GM03348 (cell line): ENCODE measurements around the gene PXK.
A peak's percentile ranks its signal among the peaks of the same experiment; 100 is the strongest.

Experiments used
- DNase-seq: peaks from one replicate; pipeline ENCODE4 v3.0.0; 2012; ENCODE audit warnings: low spot score

PXK gene

DNA sequence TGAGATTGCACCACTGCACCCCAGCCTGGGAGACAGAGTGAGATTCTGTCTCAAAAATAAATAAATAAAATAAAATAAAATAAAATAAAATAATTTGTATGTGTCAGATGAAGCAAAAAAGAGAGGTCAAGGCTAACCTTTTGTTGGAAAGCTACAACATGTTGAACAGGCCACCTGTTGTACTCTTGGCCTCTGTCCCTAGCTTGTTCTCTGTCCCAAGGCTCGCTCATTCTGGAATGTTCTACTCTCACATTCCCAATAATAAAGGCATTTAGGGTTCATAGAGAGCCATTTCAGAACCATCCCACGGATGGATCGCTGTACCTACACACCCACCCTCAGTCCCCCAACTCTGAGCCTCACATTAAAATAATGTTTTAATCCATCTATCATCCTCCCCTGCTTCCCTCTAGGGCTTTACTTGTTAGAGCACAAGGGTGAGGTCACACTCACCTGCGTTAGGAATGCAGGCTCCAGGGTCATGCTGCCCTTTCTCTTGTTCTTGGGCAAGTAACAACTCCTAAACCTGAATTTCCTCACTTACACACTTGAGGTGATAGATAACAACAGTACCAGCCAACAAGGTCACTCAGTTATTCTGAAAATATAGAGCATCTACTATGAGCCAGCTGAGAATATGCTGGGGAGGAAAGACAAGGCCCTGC lies 134.3 kb downstream of the PXK start:
- DNase-seq, result no peak

- no peak for DNase-seq
Observed at GRCh38 chr3:58469096-58469495, 136.4 kb downstream of the PXK start.

GRCh38 chr3:58470363-58471024 lies 137.8 kb downstream of the PXK start:
- no peak for DNase-seq

DNA sequence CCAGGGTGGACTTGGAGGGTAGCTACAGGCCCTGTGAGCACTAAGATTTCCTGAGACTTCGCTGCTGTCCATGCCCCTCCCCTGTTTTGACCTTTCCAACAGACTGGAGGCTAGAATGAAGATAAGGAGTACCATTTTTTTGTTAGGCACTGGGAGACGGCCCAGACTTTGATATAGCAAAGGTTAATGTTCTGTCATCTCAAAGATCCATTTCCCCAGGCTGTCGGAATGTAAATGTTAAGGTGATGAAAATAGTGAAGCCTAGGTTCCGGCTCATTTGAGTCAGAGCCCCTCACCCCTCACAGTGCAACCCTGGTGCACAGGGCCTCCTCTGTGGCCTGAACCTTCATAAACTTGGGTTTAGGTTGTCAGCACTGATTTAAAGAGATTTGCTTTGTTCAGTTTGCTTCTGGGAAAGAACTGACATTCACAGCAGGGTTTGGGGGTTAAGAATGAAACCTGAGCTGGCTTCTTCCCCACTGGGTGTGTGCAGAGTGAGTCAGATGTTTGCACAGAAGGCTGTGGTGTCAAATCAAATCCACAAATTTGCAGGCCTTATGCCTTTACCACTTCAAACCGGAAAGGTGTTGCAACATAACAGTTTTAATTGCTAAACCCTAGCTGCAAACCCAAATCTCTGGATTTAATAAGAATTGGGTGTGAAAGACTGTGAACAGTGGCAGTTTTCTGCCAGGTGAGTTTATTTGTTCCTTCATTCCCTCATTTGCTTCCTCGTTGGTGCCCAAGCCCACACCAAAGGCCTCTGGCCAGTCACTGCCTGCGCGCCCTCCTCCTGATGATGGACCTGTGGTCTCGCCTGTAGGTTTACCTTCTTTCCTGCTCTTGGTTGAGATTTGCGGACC lies 138.6 kb downstream of the PXK start:
- DNase-seq, result peak; percentile 85

- DNase-seq, result no peak
Observed at GRCh38 chr3:58473275-58473674, 140.6 kb downstream of the PXK start.

DNA sequence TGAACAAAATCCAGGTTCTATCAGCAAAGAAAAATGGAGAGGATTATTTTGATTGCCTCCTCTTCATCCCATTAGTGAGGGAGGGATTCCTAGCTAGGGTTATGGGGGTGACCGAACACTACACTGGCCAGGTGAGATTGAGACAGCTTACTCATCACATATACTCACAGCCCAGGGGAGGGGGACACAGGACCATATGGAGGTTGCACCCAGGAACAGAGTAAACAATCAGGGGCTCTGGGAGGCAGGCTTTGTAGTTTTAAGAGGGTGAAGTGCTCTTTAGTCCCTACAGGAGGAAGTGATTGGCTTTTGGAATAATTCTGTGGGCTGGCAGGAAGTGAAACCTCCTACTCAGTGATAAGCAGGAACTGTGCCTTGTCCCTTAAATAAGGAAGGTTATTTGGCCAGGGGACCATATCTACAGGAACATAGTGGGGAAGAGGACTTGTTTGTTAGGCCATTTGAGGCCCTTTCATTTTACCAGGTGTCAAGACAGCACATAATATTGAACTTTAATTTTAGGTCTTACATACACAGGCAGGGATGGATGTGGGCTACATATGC lies 141.7 kb downstream of the PXK start:
- no peak for DNase-seq

DNA sequence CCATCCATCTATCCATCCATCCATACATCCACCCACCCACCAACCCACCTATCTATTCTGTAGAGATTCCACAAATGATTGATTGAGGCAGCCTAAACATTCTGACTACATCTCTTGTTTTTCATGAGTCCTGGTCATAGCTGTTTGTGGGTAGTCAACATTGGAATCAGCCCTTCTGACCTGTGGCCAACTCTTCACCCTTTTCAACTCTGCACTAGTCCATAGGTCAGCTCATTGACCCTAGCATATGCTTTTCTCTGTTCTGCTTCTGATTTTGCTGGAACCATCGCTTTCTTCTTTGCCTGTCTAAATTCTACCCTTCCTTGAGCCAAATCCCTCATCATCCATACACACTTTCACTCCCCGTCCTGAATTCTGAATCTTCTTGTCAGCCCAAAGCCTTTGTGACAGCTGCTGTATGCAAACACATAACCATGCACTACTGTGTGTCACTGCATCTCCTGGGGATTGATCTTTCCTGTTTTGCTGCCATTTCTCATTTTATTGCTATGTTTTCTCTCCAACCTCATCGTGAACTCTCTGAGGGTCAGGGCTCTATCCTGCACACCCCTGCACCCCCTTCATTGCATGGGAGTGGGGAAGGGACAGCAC lies 142.4 kb downstream of the PXK start:
- no peak for DNase-seq
